A549 (cell line): ENCODE results near the gene KTN1. TPM values are rescaled to one million over a fixed set of nuclear protein-coding genes. Genes with fewer than 3 reads are reported as not detected.

Experiments used
- ATAC-seq, 2 experiments: fragments of 200-7000 bp in 1 of 2; fragments of >200 bp in 1 of 2; cut with Nextera tagmentation in 1 of 2; cut with Tn5 transposase in 1 of 2; 3 replicates each; pipeline versions ENCODE4 v1.8.0 to v1.9.1; 2018 to 2020; ENCODE audit warnings: mild to moderate bottlenecking in 1 of 2, moderate library complexity in 1 of 2
- CTCF ChIA-PET: fragments of 300-600 bp; sonication (Branson Sonifier 250); formaldehyde crosslinking; extraction: SDS; loops from one replicate; lab custom pipeline; 2021; ENCODE audit warnings: antibody characterized with exemption, inconsistent platforms; lab: Yijun Ruan, JAX
- POLR2A ChIA-PET: fragments of 350-600 bp; formaldehyde crosslinking; extraction: SDS; loops from one replicate; lab custom pipeline; 2021; ENCODE audit warnings: antibody characterized with exemption, inconsistent platforms; lab: Yijun Ruan, JAX
- DNase-seq, 2 experiments: peaks; one replicate each; pipeline versions ENCODE4 v3.0.0 to v3.0.0-alpha.2; 2011 to 2016; ENCODE audit warnings: low read depth in 1 of 2, low spot score in 1 of 2
- FAIRE-seq: peaks from 2 replicates; lab custom pipeline; 2011; peaks lifted over from hg19 to GRCh38; lab: Jason Lieb, UNC
- H3K27ac ChIP-seq, 2 experiments: fragments of >200 bp; sonication (Bioruptor Twin); formaldehyde crosslinking; 3 replicates each; pipeline ENCODE4 v1.5.1; 2016 to 2017
- H3K4me1 ChIP-seq: fragments of >200 bp; sonication (Bioruptor Twin); formaldehyde crosslinking; 3 replicates; pipeline ENCODE4 v1.6.1; 2016
- H3K4me2 ChIP-seq: fragments of >200 bp; sonication (Bioruptor Twin); formaldehyde crosslinking; 3 replicates; pipeline ENCODE4 v1.6.1; 2016
- H3K4me3 ChIP-seq: fragments of >200 bp; sonication (Bioruptor Twin); formaldehyde crosslinking; 3 replicates; pipeline ENCODE4 v1.5.1; 2016
- H3K9me3 ChIP-seq: fragments of >200 bp; sonication (Bioruptor Twin); formaldehyde crosslinking; 3 replicates; pipeline ENCODE4 v1.6.1; 2016
- CBX8 ChIP-seq: fragments of 200-600 bp; sonication (generic); IDR thresholded peaks from 2 replicates; pipeline ENCODE4 v1.6.1; 2016
- EHF ChIP-seq: fragments of 250-450 bp; sonication (Bioruptor Pico); IDR thresholded peaks from 2 replicates; pipeline ENCODE4 v1.5.0; 2020; ENCODE audit warnings: mild to moderate bottlenecking
- ESRRA ChIP-seq: fragments of 150-350 bp; IDR thresholded peaks from 2 replicates; pipeline ENCODE4 v1.6.1; 2014; ENCODE audit warnings: mild to moderate bottlenecking, low read length, borderline replicate concordance
- FOSL2 ChIP-seq, 2 experiments: fragments of 450-650 bp in 1 of 2; fragments of >200 bp in 1 of 2; sonication (Bioruptor Twin) in 1 of 2; formaldehyde crosslinking; IDR thresholded peaks; 2 replicates each; pipeline versions ENCODE4 v1.5.0 to v1.6.1; 2016 to 2020; ENCODE audit warnings: mild to moderate bottlenecking in 1 of 2, moderate library complexity in 1 of 2
- HEYL ChIP-seq: fragments of 250-450 bp; sonication (Bioruptor Pico); IDR thresholded peaks from 2 replicates; pipeline ENCODE4 v1.8.0; 2021; ENCODE audit warnings: mild to moderate bottlenecking, moderate library complexity
- HOXA7 ChIP-seq: fragments of 250-450 bp; sonication (Bioruptor Pico); IDR thresholded peaks from 2 replicates; pipeline ENCODE4 v1.5.0; 2020; ENCODE audit warnings: mild to moderate bottlenecking, moderate library complexity
- JUN ChIP-seq, 2 experiments: fragments of >200 bp; sonication (Bioruptor Twin); formaldehyde crosslinking; IDR thresholded peaks; 2 replicates in 1 of 2; 3 replicates in 1 of 2; pipeline ENCODE4 v1.6.1; 2016 to 2017
- MAFK ChIP-seq: fragments of 450-650 bp; IDR thresholded peaks from 2 replicates; pipeline ENCODE4 v1.6.1; 2014; ENCODE audit not compliant: partially characterized antibody
- NR3C1 ChIP-seq: fragments of >200 bp; sonication (Bioruptor Twin); formaldehyde crosslinking; IDR thresholded peaks from 3 replicates; pipeline ENCODE4 v1.6.1; 2017
- RAD21 ChIP-seq, 2 experiments: fragments of >200 bp in 1 of 2; sonication (Bioruptor Twin) in 1 of 2; formaldehyde crosslinking in 1 of 2; IDR thresholded peaks in 1 of 2; conservative IDR thresholded peaks in 1 of 2; 2 replicates in 1 of 2; 3 replicates in 1 of 2; pipeline ENCODE4 v1.6.1; 2012 to 2018; ENCODE audit warnings: inconsistent platforms in 1 of 2
- RARB ChIP-seq: fragments of 250-450 bp; sonication (Bioruptor Pico); IDR thresholded peaks from 2 replicates; pipeline ENCODE4 v1.8.0; 2021; ENCODE audit warnings: mild to moderate bottlenecking, moderate library complexity
- TP53 ChIP-seq: fragments of 250-450 bp; sonication (Bioruptor Pico); IDR thresholded peaks from 2 replicates; pipeline ENCODE4 v1.5.0; 2021; ENCODE audit warnings: mild to moderate bottlenecking, moderate library complexity
- ZFP36 ChIP-seq: fragments of 450-650 bp; IDR thresholded peaks from 2 replicates; pipeline ENCODE4 v1.6.1; 2014; ENCODE audit warnings: borderline replicate concordance; ENCODE audit not compliant: partially characterized antibody
- ZSCAN20 ChIP-seq: fragments of 250-450 bp; sonication (Bioruptor Pico); IDR thresholded peaks from 2 replicates; pipeline ENCODE4 v1.8.0; 2022; ENCODE audit warnings: mild to moderate bottlenecking, moderate library complexity
- WGBS: methylation state at CpG from one replicate; pipeline ENCODE4 v1.1.6; 2017; ENCODE audit errors: missing lambda C conversion rate; 5-methylcytosine and 5-hydroxymethylcytosine counted together
- polyA plus RNA-seq, 4 experiments: library from polyadenylated mRNA; depleted of rRNA in 3 of 4; stranded (reverse); fragments of >200 nt; fragmentation: RNase III in 1 of 4; extraction: RNeasy Plus Mini Kit Qiagen cat#74134 plus additional on column Dnase treatment in 1 of 4; gene quantifications; 2 replicates in 3 of 4; 3 replicates in 1 of 4; pipeline ENCODE4 v1.2.3, GENCODE V29; 2011 to 2017
- TF ChIP-seq, protein P1 (sequence below): IDR thresholded peaks from 2 replicates; pipeline ENCODE4 v1.6.1; 2012
- TF ChIP-seq, protein P2 (sequence below): fragments of 200-600 bp; sonication (generic); IDR thresholded peaks from 2 replicates; pipeline ENCODE4 v1.6.1; 2016; ENCODE audit warnings: antibody characterized with exemption, mild to moderate bottlenecking, moderate library complexity
- TF ChIP-seq, protein P3 (sequence below): fragments of 150-350 bp; IDR thresholded peaks from 2 replicates; pipeline ENCODE4 v1.6.1; 2014; ENCODE audit warnings: low read depth, mild to moderate bottlenecking, low read length
- TF ChIP-seq, protein P4 (sequence below): IDR thresholded peaks from 2 replicates; pipeline ENCODE4 v1.6.1; 2012
- TF ChIP-seq, protein P5 (sequence below): fragments of >200 bp; sonication (Bioruptor Twin); formaldehyde crosslinking; IDR thresholded peaks from 2 replicates; pipeline ENCODE4 v1.6.1; 2016

Gene KTN1
- polyA plus RNA-seq, 2 of the 4 experiments (the other 2 are of a cell fraction), result 153 to 233 TPM

DNA sequence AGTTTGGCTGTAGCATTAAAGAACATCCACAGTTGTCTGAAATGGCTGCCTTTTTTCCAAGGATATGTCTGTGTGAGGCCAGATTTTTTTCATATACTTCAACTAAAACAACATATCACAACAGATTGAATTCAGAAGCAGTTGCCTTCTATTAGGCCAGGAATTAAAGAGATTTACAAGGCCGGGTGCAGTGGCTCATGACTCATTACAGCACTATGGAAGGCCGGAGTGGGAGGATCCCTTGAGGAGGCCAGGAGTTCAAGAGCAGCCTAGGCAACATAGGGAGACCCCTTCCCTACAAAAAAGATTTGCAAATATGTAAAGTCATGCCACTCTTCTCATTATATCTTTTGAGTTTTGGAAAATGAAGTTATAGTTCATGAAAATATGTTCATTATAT is 108.6 kb downstream of the KTN1 start:
- TF ChIP-seq, protein P1, sequence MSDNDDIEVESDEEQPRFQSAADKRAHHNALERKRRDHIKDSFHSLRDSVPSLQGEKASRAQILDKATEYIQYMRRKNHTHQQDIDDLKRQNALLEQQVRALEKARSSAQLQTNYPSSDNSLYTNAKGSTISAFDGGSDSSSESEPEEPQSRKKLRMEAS, result no peak
- TF ChIP-seq, protein P2, sequence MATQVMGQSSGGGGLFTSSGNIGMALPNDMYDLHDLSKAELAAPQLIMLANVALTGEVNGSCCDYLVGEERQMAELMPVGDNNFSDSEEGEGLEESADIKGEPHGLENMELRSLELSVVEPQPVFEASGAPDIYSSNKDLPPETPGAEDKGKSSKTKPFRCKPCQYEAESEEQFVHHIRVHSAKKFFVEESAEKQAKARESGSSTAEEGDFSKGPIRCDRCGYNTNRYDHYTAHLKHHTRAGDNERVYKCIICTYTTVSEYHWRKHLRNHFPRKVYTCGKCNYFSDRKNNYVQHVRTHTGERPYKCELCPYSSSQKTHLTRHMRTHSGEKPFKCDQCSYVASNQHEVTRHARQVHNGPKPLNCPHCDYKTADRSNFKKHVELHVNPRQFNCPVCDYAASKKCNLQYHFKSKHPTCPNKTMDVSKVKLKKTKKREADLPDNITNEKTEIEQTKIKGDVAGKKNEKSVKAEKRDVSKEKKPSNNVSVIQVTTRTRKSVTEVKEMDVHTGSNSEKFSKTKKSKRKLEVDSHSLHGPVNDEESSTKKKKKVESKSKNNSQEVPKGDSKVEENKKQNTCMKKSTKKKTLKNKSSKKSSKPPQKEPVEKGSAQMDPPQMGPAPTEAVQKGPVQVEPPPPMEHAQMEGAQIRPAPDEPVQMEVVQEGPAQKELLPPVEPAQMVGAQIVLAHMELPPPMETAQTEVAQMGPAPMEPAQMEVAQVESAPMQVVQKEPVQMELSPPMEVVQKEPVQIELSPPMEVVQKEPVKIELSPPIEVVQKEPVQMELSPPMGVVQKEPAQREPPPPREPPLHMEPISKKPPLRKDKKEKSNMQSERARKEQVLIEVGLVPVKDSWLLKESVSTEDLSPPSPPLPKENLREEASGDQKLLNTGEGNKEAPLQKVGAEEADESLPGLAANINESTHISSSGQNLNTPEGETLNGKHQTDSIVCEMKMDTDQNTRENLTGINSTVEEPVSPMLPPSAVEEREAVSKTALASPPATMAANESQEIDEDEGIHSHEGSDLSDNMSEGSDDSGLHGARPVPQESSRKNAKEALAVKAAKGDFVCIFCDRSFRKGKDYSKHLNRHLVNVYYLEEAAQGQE, result no peak
- TF ChIP-seq, all 56 proteins: peak for 0
- Histone ChIP-seq H3K4me3 (no peak overlapping the region), H3K27ac (no peak overlapping the region), H3K9me3 (no peaks in the 10 kb centered on the region), H3K4me2 (no peak overlapping the region), H3K4me1 (peaks cover 11% of the 10 kb centered on the region; the same call in 2 of the 3 replicates)
- ChIA-PET POLR2A (no interaction called here), CTCF (no interaction called here)
- ATAC-seq, result peak in 1 of 2 experiments; percentile 27; a peak in 1 of 6 replicates
- DNase-seq, result no peak
- WGBS, result 79% methylated on average over 2 of the region's 2 CpGs
- FAIRE-seq, result no peak

DNA sequence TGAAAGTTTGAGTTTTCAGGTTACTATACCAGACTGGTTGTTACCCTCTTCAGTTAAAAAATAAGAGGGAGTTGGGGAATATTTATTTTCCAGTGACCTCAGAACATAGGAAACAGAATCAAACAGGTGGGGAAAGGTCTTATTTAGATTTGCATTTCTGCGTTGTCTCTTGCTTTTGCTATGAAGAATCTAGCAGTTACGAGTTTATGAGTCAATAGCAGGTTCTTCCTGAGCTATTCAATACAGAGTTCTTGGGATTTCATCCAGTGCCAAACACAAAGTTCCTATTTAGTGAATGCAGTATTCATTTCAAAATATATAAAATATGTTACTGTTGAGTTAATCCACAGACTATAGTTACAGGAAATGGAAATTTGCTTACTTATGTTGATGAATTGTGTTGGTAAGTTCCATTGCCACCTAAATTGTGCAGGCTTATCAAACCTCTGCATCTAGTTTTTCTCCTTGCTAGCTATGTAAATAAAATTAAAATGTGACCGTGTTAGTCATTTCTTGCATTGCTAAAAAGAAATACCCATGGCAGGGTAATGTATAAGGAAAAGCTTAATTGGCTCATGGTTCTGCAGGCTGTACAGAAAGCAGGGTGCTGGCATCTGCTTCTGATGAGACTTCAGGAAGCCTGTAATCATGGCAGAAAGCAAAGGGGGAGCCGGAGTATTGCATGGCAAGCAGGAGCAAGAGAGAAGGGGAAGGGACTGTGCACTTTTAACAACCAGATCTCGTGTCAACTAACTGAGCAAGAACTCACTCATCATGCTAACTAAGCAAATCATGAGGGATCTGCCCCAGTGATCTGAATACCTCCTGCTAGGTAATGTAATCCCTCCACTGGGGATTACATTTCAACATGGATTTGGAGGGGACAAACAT is 110.2 kb downstream of the KTN1 start:
- ChIA-PET CTCF (interaction anchor here (0.9 to 1.2 kb wide), 4 partner anchors 243 to 733 kb away, joined by 3 read pairs; no protein-coding TSS in a partner anchor), POLR2A (no interaction called here)
- DNase-seq (no peak), ATAC-seq (peak in 1 of 2 experiments; percentile 49; a peak in 3 of 6 replicates), FAIRE-seq (no peak)
- TF ChIP-seq JUN (IDR thresholded peaks at IDR 0.05) (no peak), MAFK (peak; percentile 5)
- no peaks in the 10 kb centered on the region for H3K9me3 ChIP-seq
- peaks cover 11% of the 10 kb centered on the region; the same call in 2 of the 3 replicates for H3K4me1 ChIP-seq
- no peak overlapping the region for H3K4me3 ChIP-seq
- no peak overlapping the region for H3K27ac ChIP-seq
- no peak overlapping the region for H3K4me2 ChIP-seq
- 79% methylated on average over 5 of the region's 5 CpGs for WGBS

DNA sequence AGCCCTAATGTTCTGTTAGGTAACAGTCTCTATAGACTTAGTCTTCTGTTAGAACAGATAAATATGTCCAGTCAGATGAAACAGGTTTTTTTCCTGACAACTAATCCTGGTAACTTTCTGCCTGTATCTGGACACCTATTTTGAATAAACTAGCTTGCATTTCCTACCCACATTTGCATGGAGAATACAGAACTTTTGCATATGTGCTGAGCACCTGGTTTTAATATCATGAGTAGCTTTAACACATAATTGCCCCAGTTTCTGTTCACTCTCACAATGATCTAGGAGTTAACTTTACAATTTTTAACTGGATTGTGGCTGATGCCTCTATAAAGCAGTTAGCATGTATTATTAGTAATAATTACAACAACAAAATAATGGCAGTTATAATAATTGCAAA is 111.7 kb downstream of the KTN1 start:
- H3K4me2 ChIP-seq, result no peak overlapping the region
- H3K4me3 ChIP-seq, result no peak overlapping the region
- ATAC-seq, result no peak
- ChIA-PET CTCF (interaction anchor here (1.1 kb wide), 1 partner anchor 732 kb away, joined by 3 read pairs; no protein-coding TSS in a partner anchor), POLR2A (no interaction called here)
- no peak for FAIRE-seq
- no peak for DNase-seq
- H3K9me3 ChIP-seq, result no peaks in the 10 kb centered on the region
- TF ChIP-seq CBX8 (no peak), RAD21 (conservative IDR thresholded peaks at IDR 0.05 in 1 of 2, IDR thresholded peaks at IDR 0.05 in 1 of 2) (no peak), EHF (CRISPR knock-in tag) (no peak), TP53 (CRISPR knock-in tag) (no peak), HOXA7 (CRISPR knock-in tag) (no peak), ESRRA (no peak), RARB (CRISPR knock-in tag) (no peak), NR3C1 (no peak), ZSCAN20 (CRISPR knock-in tag) (no peak), ZFP36 (no peak), FOSL2 (IDR thresholded peaks at IDR 0.05) (no peak), FOSL2 (CRISPR knock-in tag; IDR thresholded peaks at IDR 0.05) (no peak), MAFK (no peak), HEYL (CRISPR knock-in tag) (no peak)
- TF ChIP-seq, protein P3, sequence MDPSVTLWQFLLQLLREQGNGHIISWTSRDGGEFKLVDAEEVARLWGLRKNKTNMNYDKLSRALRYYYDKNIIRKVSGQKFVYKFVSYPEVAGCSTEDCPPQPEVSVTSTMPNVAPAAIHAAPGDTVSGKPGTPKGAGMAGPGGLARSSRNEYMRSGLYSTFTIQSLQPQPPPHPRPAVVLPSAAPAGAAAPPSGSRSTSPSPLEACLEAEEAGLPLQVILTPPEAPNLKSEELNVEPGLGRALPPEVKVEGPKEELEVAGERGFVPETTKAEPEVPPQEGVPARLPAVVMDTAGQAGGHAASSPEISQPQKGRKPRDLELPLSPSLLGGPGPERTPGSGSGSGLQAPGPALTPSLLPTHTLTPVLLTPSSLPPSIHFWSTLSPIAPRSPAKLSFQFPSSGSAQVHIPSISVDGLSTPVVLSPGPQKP, result no peak
- TF ChIP-seq, protein P4, sequence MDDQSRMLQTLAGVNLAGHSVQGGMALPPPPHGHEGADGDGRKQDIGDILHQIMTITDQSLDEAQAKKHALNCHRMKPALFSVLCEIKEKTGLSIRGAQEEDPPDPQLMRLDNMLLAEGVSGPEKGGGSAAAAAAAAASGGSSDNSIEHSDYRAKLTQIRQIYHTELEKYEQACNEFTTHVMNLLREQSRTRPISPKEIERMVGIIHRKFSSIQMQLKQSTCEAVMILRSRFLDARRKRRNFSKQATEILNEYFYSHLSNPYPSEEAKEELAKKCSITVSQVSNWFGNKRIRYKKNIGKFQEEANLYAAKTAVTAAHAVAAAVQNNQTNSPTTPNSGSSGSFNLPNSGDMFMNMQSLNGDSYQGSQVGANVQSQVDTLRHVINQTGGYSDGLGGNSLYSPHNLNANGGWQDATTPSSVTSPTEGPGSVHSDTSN, result no peak
- TF ChIP-seq, protein P5, sequence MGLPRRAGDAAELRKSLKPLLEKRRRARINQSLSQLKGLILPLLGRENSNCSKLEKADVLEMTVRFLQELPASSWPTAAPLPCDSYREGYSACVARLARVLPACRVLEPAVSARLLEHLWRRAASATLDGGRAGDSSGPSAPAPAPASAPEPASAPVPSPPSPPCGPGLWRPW, result no peak
- TF ChIP-seq, all 56 proteins: peak for 0
- H3K27ac ChIP-seq, result no peak overlapping the region
- peaks cover 15% of the 10 kb centered on the region for H3K4me1 ChIP-seq
